ENCODE measurements around the gene IDI1.

DNA sequence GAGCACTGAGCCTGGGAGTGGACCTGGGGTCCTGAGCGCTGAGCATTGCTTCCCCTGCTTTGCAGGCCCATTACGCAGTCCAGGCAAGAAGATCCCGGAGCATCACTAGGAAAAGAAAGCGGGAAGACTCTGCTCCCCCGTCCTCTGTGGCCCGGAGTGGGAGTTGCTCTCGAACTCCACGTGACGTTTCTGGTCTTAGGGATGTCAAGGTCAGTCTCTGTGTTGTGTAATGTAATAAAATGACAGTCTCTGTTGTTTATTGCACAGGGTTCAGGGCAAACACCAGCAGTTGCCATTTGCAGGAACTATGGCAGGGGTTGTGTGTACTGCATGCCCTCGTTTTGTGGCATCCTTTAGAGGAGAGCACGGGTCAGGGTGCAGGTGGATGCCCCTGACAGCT, 33.2 kb downstream of the IDI1 start:
- no peak for TF ChIP-seq EZH2 (IDR thresholded peaks at IDR 0.05; ENCODE audit: insufficient read depth, poor library complexity, severe bottlenecking)
- no peak for TF ChIP-seq EZH2phosphoT487 (IDR thresholded peaks at IDR 0.05; ENCODE audit: insufficient read depth, low read depth)
